ENCODE data around the gene LSM3. TPM values are rescaled to one million over a fixed set of nuclear protein-coding genes. Genes with fewer than 3 reads are reported as not detected.

The LSM3 gene
- total RNA-seq, 1 donor from 2014 or later = 24.9 TPM

GRCh38 chr3:14142567-14143270 lies 35.9 kb upstream of the LSM3 start:
- H3K4me3 ChIP-seq (ENCODE audit: low read depth, low read length) = no peak overlapping the region
- DNase-seq (ENCODE audit: low read depth) = no peak
- TF ChIP-seq CTCF (conservative IDR thresholded peaks at IDR 0.05; ENCODE audit: low read depth, low read length) = no peak

GRCh38 chr3:14143271-14144225 lies 35.1 kb upstream of the LSM3 start:
- H3K4me3 ChIP-seq (ENCODE audit: low read depth, low read length) = no peak overlapping the region
- DNase-seq (ENCODE audit: low read depth) = peak; percentile 94
- TF ChIP-seq CTCF (conservative IDR thresholded peaks at IDR 0.05; ENCODE audit: low read depth, low read length) = no peak

GRCh38 chr3:14144423-14145075 lies 34.1 kb upstream of the LSM3 start:
- DNase-seq (ENCODE audit: low read depth) = peak; percentile 95
- peak overlapping the region; percentile 5 for H3K4me3 ChIP-seq (ENCODE audit: low read depth, low read length)
- no peak for TF ChIP-seq CTCF (conservative IDR thresholded peaks at IDR 0.05; ENCODE audit: low read depth, low read length)

- no peak for TF ChIP-seq CTCF (conservative IDR thresholded peaks at IDR 0.05; ENCODE audit: low read depth, low read length)
- no peak for DNase-seq (ENCODE audit: low read depth)
- no peak overlapping the region for H3K4me3 ChIP-seq (ENCODE audit: low read depth, low read length)
Measured at GRCh38 chr3:14145236-14145635, 33.4 kb upstream of the LSM3 start.

- H3K4me3 ChIP-seq (ENCODE audit: low read depth, low read length) = no peak overlapping the region
- no peak for TF ChIP-seq CTCF (conservative IDR thresholded peaks at IDR 0.05; ENCODE audit: low read depth, low read length)
Measured at GRCh38 chr3:14145670-14146380, 32.8 kb upstream of the LSM3 start.

GRCh38 chr3:14146381-14147065 lies 32.1 kb upstream of the LSM3 start:
- no peak for DNase-seq (ENCODE audit: low read depth)
- H3K4me3 ChIP-seq (ENCODE audit: low read depth, low read length) = no peak overlapping the region
- TF ChIP-seq CTCF (conservative IDR thresholded peaks at IDR 0.05; ENCODE audit: low read depth, low read length) = no peak

More at GRCh38 chr3:14145670-14146380, 32.8 kb upstream of the LSM3 start:
- DNase-seq (ENCODE audit: low read depth) = no peak

All from epithelial cell of proximal tubule (primary cell).